ENCODE results near the gene GNL1. TPM values are rescaled to one million over a fixed set of nuclear protein-coding genes. Genes with fewer than 3 reads are reported as not detected.

Gene GNL1
- total and polyA plus RNA-seq, 9 of the 15 experiments (the other 6 are each of a cell fraction or from before 2014, with no cell fraction given), result 0.73 to 112 (median 58.0) TPM

- no peaks in the 10 kb centered on the region for H3K9me1 ChIP-seq (ENCODE audit: control insufficient read depth, insufficient read depth, low read length)
- DNase-seq (ENCODE audit: extremely low read depth in 1 of 4, low spot score in 3 of 4), result peak in 2 of 4 experiments; percentile 35
- intact Hi-C loops (cut with micrococcal nuclease), result no loop called here
- H3K27ac ChIP-seq (ENCODE audit: extremely low read depth, low read depth, low read length), result peak overlapping the region; percentile 69
- H4K20me1 ChIP-seq (replicated peaks; ENCODE audit: control insufficient read depth, insufficient read depth, low read length), result no peaks in the 10 kb centered on the region
- H2AFZ ChIP-seq (ENCODE audit: low read depth, low read length), result peak overlapping the region; percentile 94
- ATAC-seq, result peak; percentile 42
- ChIA-PET POLR2A (interaction anchor here (0.5 to 2.4 kb wide), 6 partner anchors 8 to 208 kb away, joined by 3 to 8 read pairs (median 4); partner anchors contain the start of gene MDC1), CTCF (ENCODE audit: low intra/inter-chr PET ratio) (no interaction called here)
- peaks cover 0 to 26% of the 10 kb centered on the region in 2 experiments; a peak in 3 of 5 replicates for H3K4me1 ChIP-seq (replicated peaks in 1 of 2; ENCODE audit: control insufficient read depth in 2 of 2, insufficient read depth in 2 of 2, low read length in 2 of 2)
- H3K36me3 ChIP-seq (ENCODE audit: control insufficient read depth, insufficient read depth, low read length), result no peaks in the 10 kb centered on the region
- no peaks in the 10 kb centered on the region; a peak in 1 of 5 replicates for H3K27me3 ChIP-seq (ENCODE audit: control insufficient read depth in 2 of 2, insufficient read depth in 2 of 2, low read length in 2 of 2)
- H3K4me2 ChIP-seq (ENCODE audit: insufficient read depth, low read length), result peak overlapping the region; percentile 13; the same call in 1 of the 2 replicates
- in situ Hi-C loops (cut with MboI), result no loop called here
- 0 out of 2 replicates have a peak, but pooled peaks cover 4% of the 10 kb centered on the region for H3K9me3 ChIP-seq (replicated peaks; ENCODE audit: control insufficient read depth, insufficient read depth, low read depth, low read length)
- no peaks in the 10 kb centered on the region for H3K79me2 ChIP-seq (ENCODE audit: control insufficient read depth, insufficient read depth, low read length)
- 22% methylated on average over 5 of the region's 5 CpGs for WGBS (ENCODE audit: insufficient coverage, low coverage, missing lambda C conversion rate)
- H3K9ac ChIP-seq (ENCODE audit: insufficient read depth in 1 of 2, low read depth in 2 of 2, low read length in 2 of 2), result peak overlapping the region in 1 of 2 experiments; percentile 12; a peak in 1 of 4 replicates
- peak; percentile 35 for FAIRE-seq
- BruUV-seq (replicated peaks), result no TSS peak
- H3K4me3 ChIP-seq, result no peak overlapping the region
- TF ChIP-seq NONO (IDR thresholded peaks at IDR 0.05; ENCODE audit: low read depth in 2 of 2, low read length in 1 of 2), result no peak
- no peak for TF ChIP-seq MIER1 (IDR thresholded peaks at IDR 0.05; ENCODE audit: low read depth)
- no peak for TF ChIP-seq FOXK1 (CRISPR knock-in tag; IDR thresholded peaks at IDR 0.05; ENCODE audit: borderline replicate concordance)
- no peak for TF ChIP-seq SRSF7 (optimal IDR thresholded peaks at IDR 0.05; ENCODE audit: low read depth, low read length)
- no peak for TF ChIP-seq ZNF217 (CRISPR knock-in tag; IDR thresholded peaks at IDR 0.05)
- TF ChIP-seq RFX5 (IDR thresholded peaks at IDR 0.05; ENCODE audit: low read depth, low read length), result no peak
- no peak for TF ChIP-seq RFX1 (IDR thresholded peaks at IDR 0.05)
- TF ChIP-seq ZNF133 (CRISPR knock-in tag; IDR thresholded peaks at IDR 0.05), result no peak
- no peak for TF ChIP-seq UBTF (IDR thresholded peaks at IDR 0.05; ENCODE audit: borderline replicate concordance in 1 of 2, low read depth in 2 of 2, low read length in 2 of 2)
- no peak for TF ChIP-seq STAT5B (CRISPR knock-in tag; IDR thresholded peaks at IDR 0.05)
- TF ChIP-seq EP300 (IDR thresholded peaks at IDR 0.05; ENCODE audit: low read length), result peak; percentile 36; the same call in 1 of the 2 replicates
- TF ChIP-seq ZKSCAN8 (CRISPR knock-in tag; IDR thresholded peaks at IDR 0.05), result peak; percentile 63; the same call in 1 of the 2 replicates
- peak; percentile 61; the same call in 1 of the 2 replicates for TF ChIP-seq DPF2 (IDR thresholded peaks at IDR 0.05)
- TF ChIP-seq BRF2 (IDR thresholded peaks at IDR 0.05; ENCODE audit: borderline replicate concordance, insufficient read depth, insufficient read length), result no peak
- peak; percentile 84 for TF ChIP-seq ELF1 (tag; IDR thresholded peaks at IDR 0.05)
Observed at GRCh38 chr6:30508890-30509736, 47.2 kb downstream of the GNL1 start.

All from K562 (cell line).